Measurements from ENCODE around the gene SCGB1D1.
"Not testable (repeated sequence)": the region's sequence is repeated elsewhere in the genome, so short reads cannot be mapped to it uniquely, and the experiment has no call there.

Gene SCGB1D1

GRCh38 chr11:62193952-62194351, 3.9 kb downstream of the SCGB1D1 start:
- ChIA-PET POLR2A (no interaction called here), CTCF (no interaction called here)
- H3K4me3 ChIP-seq (ENCODE audit: low read depth, low read length), result no peak overlapping the region
- TF ChIP-seq, protein P1, sequence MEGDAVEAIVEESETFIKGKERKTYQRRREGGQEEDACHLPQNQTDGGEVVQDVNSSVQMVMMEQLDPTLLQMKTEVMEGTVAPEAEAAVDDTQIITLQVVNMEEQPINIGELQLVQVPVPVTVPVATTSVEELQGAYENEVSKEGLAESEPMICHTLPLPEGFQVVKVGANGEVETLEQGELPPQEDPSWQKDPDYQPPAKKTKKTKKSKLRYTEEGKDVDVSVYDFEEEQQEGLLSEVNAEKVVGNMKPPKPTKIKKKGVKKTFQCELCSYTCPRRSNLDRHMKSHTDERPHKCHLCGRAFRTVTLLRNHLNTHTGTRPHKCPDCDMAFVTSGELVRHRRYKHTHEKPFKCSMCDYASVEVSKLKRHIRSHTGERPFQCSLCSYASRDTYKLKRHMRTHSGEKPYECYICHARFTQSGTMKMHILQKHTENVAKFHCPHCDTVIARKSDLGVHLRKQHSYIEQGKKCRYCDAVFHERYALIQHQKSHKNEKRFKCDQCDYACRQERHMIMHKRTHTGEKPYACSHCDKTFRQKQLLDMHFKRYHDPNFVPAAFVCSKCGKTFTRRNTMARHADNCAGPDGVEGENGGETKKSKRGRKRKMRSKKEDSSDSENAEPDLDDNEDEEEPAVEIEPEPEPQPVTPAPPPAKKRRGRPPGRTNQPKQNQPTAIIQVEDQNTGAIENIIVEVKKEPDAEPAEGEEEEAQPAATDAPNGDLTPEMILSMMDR (IDR thresholded peaks at IDR 0.05; ENCODE audit: insufficient read depth, low read length, missing control alignments), result no peak
- DNase-seq (ENCODE audit: low read depth, low spot score), result no peak

DNA sequence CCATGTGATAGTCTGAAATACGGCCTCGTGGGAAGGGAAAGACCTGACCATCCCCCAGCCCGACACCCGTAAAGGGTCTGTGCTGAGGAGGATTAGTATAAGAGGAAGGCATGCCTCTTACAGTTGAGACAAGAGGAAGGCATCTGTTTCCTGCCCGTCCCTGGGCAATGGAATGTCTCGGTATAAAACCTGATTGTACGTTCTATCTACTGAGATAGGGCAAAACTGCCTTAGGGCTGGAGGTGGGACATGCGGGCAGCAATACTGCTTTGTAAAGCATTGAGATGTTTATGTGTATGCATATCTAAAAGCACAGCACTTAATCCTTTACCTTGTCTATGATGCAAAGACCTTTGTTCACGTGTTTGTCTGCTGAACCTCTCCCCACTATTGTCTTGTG, 5.0 kb downstream of the SCGB1D1 start:
- DNase-seq (ENCODE audit: low read depth, low spot score); POLR2A ChIA-PET; H3K4me3 ChIP-seq (ENCODE audit: low read depth, low read length); CTCF ChIA-PET: not testable (repeated sequence)

GRCh38 chr11:62195945-62196344, 5.9 kb downstream of the SCGB1D1 start:
- no peak overlapping the region for H3K4me3 ChIP-seq (ENCODE audit: low read depth, low read length)
- POLR2A ChIA-PET, result no interaction called here
- CTCF ChIA-PET, result no interaction called here

GRCh38 chr11:62197400-62197799, 7.4 kb downstream of the SCGB1D1 start:
- DNase-seq (ENCODE audit: low read depth, low spot score); H3K4me3 ChIP-seq (ENCODE audit: low read depth, low read length); CTCF ChIA-PET; POLR2A ChIA-PET: not testable (repeated sequence)

More at GRCh38 chr11:62195945-62196344, 5.9 kb downstream of the SCGB1D1 start:
- DNase-seq (ENCODE audit: low read depth, low spot score), result no peak
- TF ChIP-seq, protein P1 (IDR thresholded peaks at IDR 0.05; ENCODE audit: insufficient read depth, low read length, missing control alignments), result no peak

DNA sequence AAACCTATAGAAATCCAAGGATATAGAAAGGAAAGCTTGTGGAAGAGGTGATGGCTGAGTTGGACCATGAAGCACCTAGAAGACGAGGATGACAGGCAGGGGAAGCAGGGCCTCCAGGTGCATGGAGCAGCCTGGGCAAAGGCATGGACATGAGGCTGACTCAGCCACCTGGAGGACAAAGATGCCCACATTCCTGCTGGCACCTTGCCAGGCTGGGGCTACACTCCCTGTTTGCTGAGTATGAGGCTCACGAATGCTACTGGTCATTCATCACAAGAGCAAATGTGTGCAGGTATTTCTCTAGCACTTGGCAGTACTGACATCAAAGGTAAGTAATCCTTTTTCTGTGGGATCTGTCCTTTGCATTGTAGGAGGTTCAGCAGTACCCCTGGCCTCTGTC, 11.4 kb downstream of the SCGB1D1 start:
- ChIA-PET POLR2A (no interaction called here), CTCF (no interaction called here)
- H3K4me3 ChIP-seq (ENCODE audit: low read depth, low read length), result no peak overlapping the region
- DNase-seq (ENCODE audit: low read depth, low spot score), result no peak
- TF ChIP-seq, protein P1 (IDR thresholded peaks at IDR 0.05; ENCODE audit: insufficient read depth, low read length, missing control alignments), result no peak

GRCh38 chr11:62202910-62203309, 12.9 kb downstream of the SCGB1D1 start:
- DNase-seq (ENCODE audit: low read depth, low spot score), result no peak
- POLR2A ChIA-PET, result no interaction called here
- CTCF ChIA-PET, result interaction anchor here (0.8 to 2.0 kb wide), 2 partner anchors 93 to 108 kb away, joined by 3 to 4 read pairs; no protein-coding TSS in a partner anchor
- TF ChIP-seq, protein P1 (IDR thresholded peaks at IDR 0.05; ENCODE audit: insufficient read depth, low read length, missing control alignments), result no peak
- no peak overlapping the region for H3K4me3 ChIP-seq (ENCODE audit: low read depth, low read length)

GRCh38 chr11:62204430-62204829, 14.4 kb downstream of the SCGB1D1 start:
- TF ChIP-seq, protein P1 (IDR thresholded peaks at IDR 0.05; ENCODE audit: insufficient read depth, low read length, missing control alignments), result no peak
- ChIA-PET POLR2A (no interaction called here), CTCF (interaction anchor here (1.0 kb wide), 1 partner anchor 9 kb away, joined by 3 read pairs; no protein-coding TSS in a partner anchor)
- no peak overlapping the region for H3K4me3 ChIP-seq (ENCODE audit: low read depth, low read length)
- DNase-seq (ENCODE audit: low read depth, low spot score), result no peak

Measured in AG04449 (cell line).